HEK293 (cell line): Measurements from ENCODE around the gene GLO1.

Experiments used
- ZNF184 ChIP-seq: fragments of 450-650 bp; IDR thresholded peaks from 2 replicates; pipeline ENCODE4 v1.5.1; 2018; ENCODE audit warnings: missing biosample characterization, mild to moderate bottlenecking, missing genetic modification characterization
- ZNF23 ChIP-seq: fragments of 450-650 bp; formaldehyde crosslinking; IDR thresholded peaks from 2 replicates; pipeline ENCODE4 v1.5.1; 2016; ENCODE audit warnings: missing biosample characterization, missing genetic modification characterization, borderline replicate concordance
- ZNF274 ChIP-seq, 2 experiments: fragments of 200-500 bp in 1 of 2; fragments of 450-650 bp in 1 of 2; sonication (Bioruptor generic) in 1 of 2; formaldehyde crosslinking in 1 of 2; IDR thresholded peaks; 2 replicates each; pipeline versions ENCODE4 v1.5.1 to v1.6.1; 2014 to 2016; ENCODE audit warnings: borderline replicate concordance in 1 of 2, inconsistent platforms in 1 of 2, low read length in 1 of 2, missing biosample characterization in 1 of 2, missing genetic modification characterization in 1 of 2
- TF ChIP-seq, protein P1 (sequence below): fragments of 450-650 bp; formaldehyde crosslinking; IDR thresholded peaks from 2 replicates; pipeline ENCODE4 v1.5.1; 2016; ENCODE audit warnings: missing biosample characterization, missing genetic modification characterization
- TF ChIP-seq, protein P2 (sequence below): fragments of 450-650 bp; formaldehyde crosslinking; IDR thresholded peaks from 2 replicates; pipeline ENCODE4 v1.5.1; 2016; ENCODE audit warnings: missing biosample characterization, missing genetic modification characterization
- TF ChIP-seq, protein P3 (sequence below): sonication (generic); formaldehyde crosslinking; IDR thresholded peaks from 2 replicates; pipeline ENCODE4 v1.8.1; 2022; ENCODE audit warnings: mild to moderate bottlenecking, moderate library complexity, missing genetic modification reagents
- TF ChIP-seq, protein P4 (sequence below): fragments of 450-650 bp; formaldehyde crosslinking; IDR thresholded peaks from 2 replicates; pipeline ENCODE4 v1.5.1; 2017; ENCODE audit warnings: missing biosample characterization, missing genetic modification characterization

DNA sequence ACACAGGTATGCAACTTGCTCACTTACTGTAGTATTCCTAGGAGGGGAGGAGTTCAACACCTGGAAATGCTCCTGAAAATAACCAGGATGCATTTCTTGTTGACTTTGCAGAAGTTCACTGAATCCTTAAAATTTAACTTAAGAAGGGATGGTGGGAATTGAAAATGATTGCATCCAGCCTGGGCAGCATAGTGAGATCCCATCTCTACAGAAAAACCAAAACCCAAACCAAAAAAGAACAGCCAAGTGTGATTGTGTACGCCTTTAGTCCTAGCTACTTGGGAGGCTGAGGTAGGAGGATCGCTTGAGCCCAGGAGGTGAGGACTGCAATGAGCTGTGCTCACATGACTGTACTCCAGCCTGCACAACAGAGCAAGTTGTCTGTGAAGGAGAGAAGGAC is 13.9 kb upstream of the GLO1 start:
- TF ChIP-seq, protein P1, sequence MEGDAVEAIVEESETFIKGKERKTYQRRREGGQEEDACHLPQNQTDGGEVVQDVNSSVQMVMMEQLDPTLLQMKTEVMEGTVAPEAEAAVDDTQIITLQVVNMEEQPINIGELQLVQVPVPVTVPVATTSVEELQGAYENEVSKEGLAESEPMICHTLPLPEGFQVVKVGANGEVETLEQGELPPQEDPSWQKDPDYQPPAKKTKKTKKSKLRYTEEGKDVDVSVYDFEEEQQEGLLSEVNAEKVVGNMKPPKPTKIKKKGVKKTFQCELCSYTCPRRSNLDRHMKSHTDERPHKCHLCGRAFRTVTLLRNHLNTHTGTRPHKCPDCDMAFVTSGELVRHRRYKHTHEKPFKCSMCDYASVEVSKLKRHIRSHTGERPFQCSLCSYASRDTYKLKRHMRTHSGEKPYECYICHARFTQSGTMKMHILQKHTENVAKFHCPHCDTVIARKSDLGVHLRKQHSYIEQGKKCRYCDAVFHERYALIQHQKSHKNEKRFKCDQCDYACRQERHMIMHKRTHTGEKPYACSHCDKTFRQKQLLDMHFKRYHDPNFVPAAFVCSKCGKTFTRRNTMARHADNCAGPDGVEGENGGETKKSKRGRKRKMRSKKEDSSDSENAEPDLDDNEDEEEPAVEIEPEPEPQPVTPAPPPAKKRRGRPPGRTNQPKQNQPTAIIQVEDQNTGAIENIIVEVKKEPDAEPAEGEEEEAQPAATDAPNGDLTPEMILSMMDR = no peak
- TF ChIP-seq, protein P2, sequence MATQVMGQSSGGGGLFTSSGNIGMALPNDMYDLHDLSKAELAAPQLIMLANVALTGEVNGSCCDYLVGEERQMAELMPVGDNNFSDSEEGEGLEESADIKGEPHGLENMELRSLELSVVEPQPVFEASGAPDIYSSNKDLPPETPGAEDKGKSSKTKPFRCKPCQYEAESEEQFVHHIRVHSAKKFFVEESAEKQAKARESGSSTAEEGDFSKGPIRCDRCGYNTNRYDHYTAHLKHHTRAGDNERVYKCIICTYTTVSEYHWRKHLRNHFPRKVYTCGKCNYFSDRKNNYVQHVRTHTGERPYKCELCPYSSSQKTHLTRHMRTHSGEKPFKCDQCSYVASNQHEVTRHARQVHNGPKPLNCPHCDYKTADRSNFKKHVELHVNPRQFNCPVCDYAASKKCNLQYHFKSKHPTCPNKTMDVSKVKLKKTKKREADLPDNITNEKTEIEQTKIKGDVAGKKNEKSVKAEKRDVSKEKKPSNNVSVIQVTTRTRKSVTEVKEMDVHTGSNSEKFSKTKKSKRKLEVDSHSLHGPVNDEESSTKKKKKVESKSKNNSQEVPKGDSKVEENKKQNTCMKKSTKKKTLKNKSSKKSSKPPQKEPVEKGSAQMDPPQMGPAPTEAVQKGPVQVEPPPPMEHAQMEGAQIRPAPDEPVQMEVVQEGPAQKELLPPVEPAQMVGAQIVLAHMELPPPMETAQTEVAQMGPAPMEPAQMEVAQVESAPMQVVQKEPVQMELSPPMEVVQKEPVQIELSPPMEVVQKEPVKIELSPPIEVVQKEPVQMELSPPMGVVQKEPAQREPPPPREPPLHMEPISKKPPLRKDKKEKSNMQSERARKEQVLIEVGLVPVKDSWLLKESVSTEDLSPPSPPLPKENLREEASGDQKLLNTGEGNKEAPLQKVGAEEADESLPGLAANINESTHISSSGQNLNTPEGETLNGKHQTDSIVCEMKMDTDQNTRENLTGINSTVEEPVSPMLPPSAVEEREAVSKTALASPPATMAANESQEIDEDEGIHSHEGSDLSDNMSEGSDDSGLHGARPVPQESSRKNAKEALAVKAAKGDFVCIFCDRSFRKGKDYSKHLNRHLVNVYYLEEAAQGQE (tag by site-specific recombination) = no peak
- TF ChIP-seq, protein P3, sequence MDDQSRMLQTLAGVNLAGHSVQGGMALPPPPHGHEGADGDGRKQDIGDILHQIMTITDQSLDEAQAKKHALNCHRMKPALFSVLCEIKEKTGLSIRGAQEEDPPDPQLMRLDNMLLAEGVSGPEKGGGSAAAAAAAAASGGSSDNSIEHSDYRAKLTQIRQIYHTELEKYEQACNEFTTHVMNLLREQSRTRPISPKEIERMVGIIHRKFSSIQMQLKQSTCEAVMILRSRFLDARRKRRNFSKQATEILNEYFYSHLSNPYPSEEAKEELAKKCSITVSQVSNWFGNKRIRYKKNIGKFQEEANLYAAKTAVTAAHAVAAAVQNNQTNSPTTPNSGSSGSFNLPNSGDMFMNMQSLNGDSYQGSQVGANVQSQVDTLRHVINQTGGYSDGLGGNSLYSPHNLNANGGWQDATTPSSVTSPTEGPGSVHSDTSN (CRISPR knock-in tag) = no peak
- no peak for TF ChIP-seq ZNF23 (tag by site-specific recombination)
- no peak for TF ChIP-seq ZNF274 (IDR thresholded peaks at IDR 0.05; ENCODE audit: low read length)
- no peak for TF ChIP-seq ZNF274 (tag by site-specific recombination; IDR thresholded peaks at IDR 0.05; ENCODE audit: borderline replicate concordance)
- TF ChIP-seq, protein P4, sequence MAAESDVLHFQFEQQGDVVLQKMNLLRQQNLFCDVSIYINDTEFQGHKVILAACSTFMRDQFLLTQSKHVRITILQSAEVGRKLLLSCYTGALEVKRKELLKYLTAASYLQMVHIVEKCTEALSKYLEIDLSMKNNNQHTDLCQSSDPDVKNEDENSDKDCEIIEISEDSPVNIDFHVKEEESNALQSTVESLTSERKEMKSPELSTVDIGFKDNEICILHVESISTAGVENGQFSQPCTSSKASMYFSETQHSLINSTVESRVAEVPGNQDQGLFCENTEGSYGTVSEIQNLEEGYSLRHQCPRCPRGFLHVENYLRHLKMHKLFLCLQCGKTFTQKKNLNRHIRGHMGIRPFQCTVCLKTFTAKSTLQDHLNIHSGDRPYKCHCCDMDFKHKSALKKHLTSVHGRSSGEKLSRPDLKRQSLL (tag by site-specific recombination) = no peak
- no peak for TF ChIP-seq ZNF184 (tag by site-specific recombination)
